Endodermal cell (in vitro differentiated cells): ENCODE results near the gene DHRS12. TPM values are rescaled to one million over a fixed set of nuclear protein-coding genes. Genes with fewer than 3 reads are reported as not detected.

Experiments
- DNase-seq: peaks from one replicate; pipeline ENCODE4 v3.0.0-alpha.2; 2017
- H3K27ac ChIP-seq: 2 replicates; pipeline ENCODE4 v1.5.1; 2013; ENCODE audit warnings: mild to moderate bottlenecking, low read depth, low read length, moderate library complexity
- H3K27me3 ChIP-seq: 2 replicates; pipeline ENCODE4 v1.6.1; 2013; ENCODE audit warnings: mild to moderate bottlenecking, low read length, moderate library complexity; ENCODE audit not compliant: insufficient read depth, control insufficient read depth, poor library complexity, severe bottlenecking
- H3K36me3 ChIP-seq: 2 replicates; pipeline ENCODE4 v1.7.0; 2013; ENCODE audit warnings: mild to moderate bottlenecking, low read length, moderate library complexity; ENCODE audit not compliant: control insufficient read depth, insufficient read depth
- H3K4me1 ChIP-seq: one replicate; pipeline ENCODE4 v1.7.0; 2013; ENCODE audit warnings: low read length; ENCODE audit not compliant: control insufficient read depth, insufficient read depth
- H3K4me3 ChIP-seq: 2 replicates; pipeline ENCODE4 v1.5.1; 2013; ENCODE audit warnings: mild to moderate bottlenecking, low read length, moderate library complexity
- H3K9ac ChIP-seq: 2 replicates; pipeline ENCODE4 v1.6.1; 2013; ENCODE audit warnings: mild to moderate bottlenecking, low read length, moderate library complexity; ENCODE audit not compliant: poor library complexity, severe bottlenecking; ENCODE audit errors: extremely low read depth
- H3K9me3 ChIP-seq: 2 replicates; pipeline ENCODE4 v1.6.1; 2013; ENCODE audit warnings: mild to moderate bottlenecking, low read length, moderate library complexity; ENCODE audit not compliant: control insufficient read depth
- H3K27ac Mint-ChIP-seq: 2 replicates; pipeline ENCODE4 v1.8.0; 2020; ENCODE audit warnings: mixed read lengths
- H3K27me3 Mint-ChIP-seq: 2 replicates; pipeline ENCODE4 v1.8.0; 2021; ENCODE audit warnings: mild to moderate bottlenecking, mixed read lengths; ENCODE audit not compliant: insufficient read depth
- H3K36me3 Mint-ChIP-seq: 2 replicates; pipeline ENCODE4 v1.8.0; 2020; ENCODE audit warnings: low read depth, mixed read lengths
- H3K4me1 Mint-ChIP-seq: 2 replicates; pipeline ENCODE4 v1.8.0; 2020; ENCODE audit warnings: mixed read lengths
- H3K4me3 Mint-ChIP-seq: 2 replicates; pipeline ENCODE4 v1.8.0; 2020; ENCODE audit warnings: mild to moderate bottlenecking, moderate library complexity, mixed read lengths
- H3K9me3 Mint-ChIP-seq: 2 replicates; pipeline ENCODE4 v1.8.0; 2020; ENCODE audit warnings: mild to moderate bottlenecking, mixed read lengths
- WGBS, 2 experiments: methylation state at CpG; one replicate each; pipeline versions ENCODE4 v1.1.5 to v1.1.7; 2013; ENCODE audit warnings: missing lambda C conversion rate in 2 of 2, mixed read lengths in 1 of 2; ENCODE audit not compliant: insufficient coverage in 1 of 2, insufficient read length in 1 of 2; 5-methylcytosine and 5-hydroxymethylcytosine counted together
- total RNA-seq, 2 donors: library from RNA; stranded (reverse); fragmentation: NEBNext Ultra II Directional in 1 of 2; extraction: Animal tissue kit (Norgen Biotek cat#: 25700) in 1 of 2; gene quantifications; 2 replicates in 1 of 2; 3 replicates in 1 of 2; pipeline ENCODE4 v1.2.1, GENCODE V29; 2021
- TF ChIP-seq, protein P1 (sequence below): fragments of 200-600 bp; sonication (generic); conservative IDR thresholded peaks from 2 replicates; pipeline ENCODE4 v1.5.0; 2021; ENCODE audit warnings: antibody characterized with exemption, mild to moderate bottlenecking

Gene DHRS12
- total RNA-seq, 2 donors from 2014 or later, result 13.8 to 19.8 TPM

DNA sequence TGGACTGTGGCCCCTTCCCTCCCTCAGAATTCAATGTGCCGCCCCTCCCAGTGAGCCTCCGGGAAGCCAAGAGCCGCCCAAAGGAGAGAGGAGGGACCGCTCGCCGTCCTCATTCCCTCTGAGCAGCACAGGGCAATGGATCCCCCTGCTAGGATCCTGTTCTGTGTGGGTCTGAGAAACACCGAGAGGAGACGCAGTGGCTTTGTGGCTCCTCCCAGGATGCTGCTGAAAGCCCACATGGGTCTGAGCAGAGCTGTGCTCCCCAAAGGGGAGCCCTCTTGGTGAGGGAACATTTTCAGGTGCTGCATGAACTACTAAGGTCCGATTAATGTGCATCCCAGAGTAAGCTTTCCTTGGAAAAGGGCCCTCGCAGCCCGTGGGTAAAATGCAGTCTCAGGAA lies 30.4 kb downstream of the DHRS12 start:
- Mint-ChIP-seq H3K36me3 (peaks cover 3% of the 10 kb centered on the region), H3K9me3 (peaks cover 1% of the 10 kb centered on the region), H3K27me3 (no peaks in the 10 kb centered on the region), H3K4me1 (peaks cover 2% of the 10 kb centered on the region), H3K27ac (no peak overlapping the region), H3K4me3 (no peak overlapping the region)
- no peaks in the 10 kb centered on the region for H3K4me1 ChIP-seq
- H3K36me3 ChIP-seq, result no peaks in the 10 kb centered on the region
- H3K27me3 ChIP-seq, result no peaks in the 10 kb centered on the region
- H3K4me3 ChIP-seq, result no peak overlapping the region
- peak; percentile 43 for DNase-seq
- TF ChIP-seq, protein P1, sequence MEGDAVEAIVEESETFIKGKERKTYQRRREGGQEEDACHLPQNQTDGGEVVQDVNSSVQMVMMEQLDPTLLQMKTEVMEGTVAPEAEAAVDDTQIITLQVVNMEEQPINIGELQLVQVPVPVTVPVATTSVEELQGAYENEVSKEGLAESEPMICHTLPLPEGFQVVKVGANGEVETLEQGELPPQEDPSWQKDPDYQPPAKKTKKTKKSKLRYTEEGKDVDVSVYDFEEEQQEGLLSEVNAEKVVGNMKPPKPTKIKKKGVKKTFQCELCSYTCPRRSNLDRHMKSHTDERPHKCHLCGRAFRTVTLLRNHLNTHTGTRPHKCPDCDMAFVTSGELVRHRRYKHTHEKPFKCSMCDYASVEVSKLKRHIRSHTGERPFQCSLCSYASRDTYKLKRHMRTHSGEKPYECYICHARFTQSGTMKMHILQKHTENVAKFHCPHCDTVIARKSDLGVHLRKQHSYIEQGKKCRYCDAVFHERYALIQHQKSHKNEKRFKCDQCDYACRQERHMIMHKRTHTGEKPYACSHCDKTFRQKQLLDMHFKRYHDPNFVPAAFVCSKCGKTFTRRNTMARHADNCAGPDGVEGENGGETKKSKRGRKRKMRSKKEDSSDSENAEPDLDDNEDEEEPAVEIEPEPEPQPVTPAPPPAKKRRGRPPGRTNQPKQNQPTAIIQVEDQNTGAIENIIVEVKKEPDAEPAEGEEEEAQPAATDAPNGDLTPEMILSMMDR, result no peak
- WGBS, 2 experiments, result 86 to 90% methylated on average over 5 to 11 of the region's 11 CpGs
- no peak overlapping the region for H3K27ac ChIP-seq
- no peak overlapping the region for H3K9ac ChIP-seq
- H3K9me3 ChIP-seq, result no peaks in the 10 kb centered on the region

DNA sequence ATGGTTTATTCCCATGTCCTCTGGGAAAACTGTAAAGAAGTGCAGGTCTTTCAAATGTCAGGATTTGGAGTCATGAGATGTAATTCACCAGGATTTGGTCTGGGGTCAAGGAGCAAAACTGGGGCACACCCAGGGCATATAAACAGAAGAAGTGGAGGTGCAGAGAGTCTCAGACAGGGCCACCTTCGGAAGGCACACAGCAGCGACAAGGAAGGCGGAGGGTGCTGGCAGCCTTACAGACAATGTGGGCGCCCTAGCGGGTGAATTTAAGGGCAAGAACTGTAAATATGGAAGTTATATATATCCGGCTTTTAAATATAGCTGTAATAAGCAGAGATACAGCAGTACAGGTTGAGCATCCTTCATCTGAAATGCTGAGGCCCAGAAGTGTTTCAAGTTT lies 31.2 kb downstream of the DHRS12 start:
- Histone ChIP-seq H3K9me3 (no peaks in the 10 kb centered on the region), H3K4me1 (no peaks in the 10 kb centered on the region), H3K36me3 (no peaks in the 10 kb centered on the region), H3K9ac (no peak overlapping the region), H3K27me3 (no peaks in the 10 kb centered on the region), H3K4me3 (no peak overlapping the region), H3K27ac (no peak overlapping the region)
- DNase-seq, result peak; percentile 21
- TF ChIP-seq, protein P1, result no peak
- H3K27ac Mint-ChIP-seq, result no peak overlapping the region
- peaks cover 3% of the 10 kb centered on the region for H3K4me1 Mint-ChIP-seq
- peaks cover 3% of the 10 kb centered on the region for H3K36me3 Mint-ChIP-seq
- H3K4me3 Mint-ChIP-seq, result no peak overlapping the region
- H3K9me3 Mint-ChIP-seq, result peaks cover 1% of the 10 kb centered on the region
- 95 to 100% methylated on average over 6 of the region's 6 CpGs for WGBS, 2 experiments
- no peaks in the 10 kb centered on the region for H3K27me3 Mint-ChIP-seq

DNA sequence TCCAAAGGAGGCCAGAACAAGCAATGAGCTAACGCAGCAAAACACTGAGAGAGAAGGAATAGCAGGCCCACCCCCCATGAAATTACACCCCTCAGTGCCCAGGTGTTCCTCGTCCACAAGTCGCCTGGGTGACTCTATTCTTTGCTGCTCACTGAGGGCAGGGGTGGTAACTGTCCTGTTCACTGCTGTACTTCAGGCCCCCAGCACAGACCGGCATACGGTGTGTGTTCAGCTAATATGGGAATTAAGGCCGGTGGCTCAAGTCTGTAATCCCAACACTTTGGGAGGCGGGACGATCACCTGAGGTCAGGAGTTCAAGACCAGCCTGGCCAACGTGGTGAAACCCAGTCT lies 31.9 kb downstream of the DHRS12 start:
- peaks cover 3% of the 10 kb centered on the region for H3K4me1 Mint-ChIP-seq
- H3K4me3 Mint-ChIP-seq, result no peak overlapping the region

More for the DNA sequence above, 31.9 kb downstream of the DHRS12 start:
- peaks cover 1% of the 10 kb centered on the region for H3K9me3 Mint-ChIP-seq
- DNase-seq, result no peak
- H3K36me3 ChIP-seq, result peaks cover 5% of the 10 kb centered on the region
- H3K27me3 ChIP-seq, result no peaks in the 10 kb centered on the region
- 92 to 93% methylated on average over 5 to 9 of the region's 9 CpGs for WGBS, 2 experiments
- peaks cover 5% of the 10 kb centered on the region for H3K36me3 Mint-ChIP-seq
- no peaks in the 10 kb centered on the region for H3K4me1 ChIP-seq
- no peak overlapping the region for H3K9ac ChIP-seq
- H3K9me3 ChIP-seq, result no peaks in the 10 kb centered on the region
- TF ChIP-seq, protein P1, result no peak
- H3K4me3 ChIP-seq, result no peak overlapping the region
- H3K27ac ChIP-seq, result no peak overlapping the region
- no peaks in the 10 kb centered on the region for H3K27me3 Mint-ChIP-seq
- no peak overlapping the region for H3K27ac Mint-ChIP-seq
